DND-41 (cell line): ENCODE measurements around the gene NDOR1.

Experiments
- EZH2 ChIP-seq: IDR thresholded peaks from 3 replicates; pipeline ENCODE4 v1.6.1; 2012; ENCODE audit warnings: borderline replicate concordance, low read depth, mild to moderate bottlenecking, moderate library complexity, low read length, inconsistent platforms; ENCODE audit not compliant: severe bottlenecking
- TF ChIP-seq, protein P1 (sequence below): IDR thresholded peaks from 2 replicates; pipeline ENCODE4 v1.5.1; 2012; ENCODE audit warnings: borderline replicate concordance, low read length, moderate library complexity, mild to moderate bottlenecking; ENCODE audit not compliant: poor library complexity, severe bottlenecking; ENCODE audit errors: extremely low read depth

- TF ChIP-seq, protein P1, sequence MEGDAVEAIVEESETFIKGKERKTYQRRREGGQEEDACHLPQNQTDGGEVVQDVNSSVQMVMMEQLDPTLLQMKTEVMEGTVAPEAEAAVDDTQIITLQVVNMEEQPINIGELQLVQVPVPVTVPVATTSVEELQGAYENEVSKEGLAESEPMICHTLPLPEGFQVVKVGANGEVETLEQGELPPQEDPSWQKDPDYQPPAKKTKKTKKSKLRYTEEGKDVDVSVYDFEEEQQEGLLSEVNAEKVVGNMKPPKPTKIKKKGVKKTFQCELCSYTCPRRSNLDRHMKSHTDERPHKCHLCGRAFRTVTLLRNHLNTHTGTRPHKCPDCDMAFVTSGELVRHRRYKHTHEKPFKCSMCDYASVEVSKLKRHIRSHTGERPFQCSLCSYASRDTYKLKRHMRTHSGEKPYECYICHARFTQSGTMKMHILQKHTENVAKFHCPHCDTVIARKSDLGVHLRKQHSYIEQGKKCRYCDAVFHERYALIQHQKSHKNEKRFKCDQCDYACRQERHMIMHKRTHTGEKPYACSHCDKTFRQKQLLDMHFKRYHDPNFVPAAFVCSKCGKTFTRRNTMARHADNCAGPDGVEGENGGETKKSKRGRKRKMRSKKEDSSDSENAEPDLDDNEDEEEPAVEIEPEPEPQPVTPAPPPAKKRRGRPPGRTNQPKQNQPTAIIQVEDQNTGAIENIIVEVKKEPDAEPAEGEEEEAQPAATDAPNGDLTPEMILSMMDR = no peak
- no peak for TF ChIP-seq EZH2
Measured at GRCh38 chr9:137195525-137196220, 9.8 kb upstream of the NDOR1 start.
